HUES48 (cell line): Measurements from ENCODE around the gene DUS2.
A peak's percentile ranks its signal among the peaks of the same experiment; 100 is the strongest.
"Not testable (repeated sequence)": the region's sequence is repeated elsewhere in the genome, so short reads cannot be mapped to it uniquely, and the experiment has no call there.

Experiments used
- H3K27ac ChIP-seq: one replicate; pipeline ENCODE4 v1.7.0; 2013; ENCODE audit warnings: low read depth, low read length, inconsistent platforms
- H3K27me3 ChIP-seq: 2 replicates; pipeline ENCODE4 v1.6.1; 2013; ENCODE audit warnings: mild to moderate bottlenecking, low read length; ENCODE audit not compliant: control insufficient read depth, insufficient read depth
- H3K36me3 ChIP-seq: 2 replicates; pipeline ENCODE4 v1.6.1; 2013; ENCODE audit warnings: low read length; ENCODE audit not compliant: control insufficient read depth, insufficient read depth
- H3K4me1 ChIP-seq: 2 replicates; pipeline ENCODE4 v1.6.1; 2013; ENCODE audit warnings: mild to moderate bottlenecking, low read length; ENCODE audit not compliant: control insufficient read depth, insufficient read depth
- H3K4me3 ChIP-seq: 2 replicates; pipeline ENCODE4 v1.5.1; 2013; ENCODE audit warnings: mild to moderate bottlenecking, low read depth, low read length
- H3K9ac ChIP-seq: 2 replicates; pipeline ENCODE4 v1.6.1; 2013; ENCODE audit warnings: mild to moderate bottlenecking, low read depth, low read length, moderate library complexity
- H3K9me3 ChIP-seq: 2 replicates; pipeline ENCODE4 v1.6.1; 2013; ENCODE audit warnings: low read length; ENCODE audit not compliant: control insufficient read depth, insufficient read depth

Gene DUS2

DNA sequence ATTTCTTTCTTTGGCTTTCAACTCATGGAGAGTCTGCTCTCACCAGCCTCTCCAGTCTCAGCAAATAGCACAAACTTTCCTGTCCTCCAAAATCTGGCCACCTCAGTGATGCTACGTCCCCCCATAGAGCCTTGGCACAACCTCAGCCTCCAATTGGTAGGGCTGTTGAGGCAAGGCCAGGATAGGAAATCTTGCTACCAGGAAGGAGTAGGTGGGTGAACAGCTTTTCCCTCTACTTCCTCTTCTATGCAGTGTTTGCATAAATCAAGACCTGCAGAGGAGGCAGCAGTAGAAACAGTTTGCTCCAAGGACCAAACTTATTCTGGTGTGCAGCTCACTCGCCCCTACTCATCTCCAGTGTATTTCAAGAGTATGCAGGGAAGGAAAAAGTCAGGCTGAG is 23.1 kb upstream of the DUS2 start:
- no peaks in the 10 kb centered on the region for H3K36me3 ChIP-seq
- H3K27me3 ChIP-seq = no peaks in the 10 kb centered on the region
- no peaks in the 10 kb centered on the region for H3K4me1 ChIP-seq
- no peak overlapping the region for H3K4me3 ChIP-seq
- H3K9ac ChIP-seq = no peak overlapping the region
- no peak overlapping the region for H3K27ac ChIP-seq
- H3K9me3 ChIP-seq = no peaks in the 10 kb centered on the region

DNA sequence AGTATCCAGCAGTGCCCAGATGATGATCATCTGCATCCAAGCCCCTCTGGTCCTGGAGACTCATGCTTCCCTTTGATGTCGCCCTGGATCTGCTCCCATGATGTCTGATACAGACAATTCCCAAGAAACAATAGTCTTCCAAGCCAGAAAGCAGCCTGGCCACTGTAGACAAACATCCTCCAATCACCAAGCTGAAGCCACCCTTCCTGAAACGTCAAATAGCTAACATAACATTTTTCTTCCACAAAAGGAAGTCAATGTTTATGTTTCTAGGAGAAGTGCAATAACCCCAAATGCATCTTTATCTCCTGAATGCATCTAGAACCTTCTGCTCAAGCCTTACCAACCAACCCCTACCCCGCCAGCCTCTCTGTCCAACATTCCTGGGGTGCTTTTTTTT is 22.6 kb upstream of the DUS2 start:
- no peak overlapping the region for H3K9ac ChIP-seq
- H3K27ac ChIP-seq = no peak overlapping the region
- peaks cover under 1% of the 10 kb centered on the region; the same call in 1 of the 2 replicates for H3K4me1 ChIP-seq
- no peak overlapping the region for H3K4me3 ChIP-seq
- H3K9me3 ChIP-seq = no peaks in the 10 kb centered on the region
- H3K36me3 ChIP-seq = no peaks in the 10 kb centered on the region
- no peaks in the 10 kb centered on the region for H3K27me3 ChIP-seq

DNA sequence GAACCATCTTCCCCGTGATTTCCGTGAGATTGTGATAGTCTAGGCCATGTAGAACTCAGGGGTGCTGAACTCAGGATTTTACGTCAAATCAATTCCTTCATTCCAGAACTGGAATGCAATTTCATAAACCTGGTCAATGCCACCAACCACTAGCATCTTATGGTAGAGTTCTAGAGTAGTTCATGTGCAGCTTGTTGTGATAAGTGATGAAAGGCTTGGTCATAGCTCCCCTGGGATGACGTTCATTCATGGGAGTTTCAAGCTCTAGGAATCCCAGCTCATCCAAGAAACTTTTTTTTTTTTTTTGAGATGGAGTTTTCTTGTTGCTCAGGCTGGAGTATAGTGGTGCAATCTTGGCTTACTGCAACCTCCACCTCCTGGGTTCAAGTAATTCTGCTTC is 20.1 kb upstream of the DUS2 start:
- Histone ChIP-seq H3K9ac (no peak overlapping the region), H3K9me3 (no peaks in the 10 kb centered on the region), H3K4me3 (no peak overlapping the region), H3K27me3 (no peaks in the 10 kb centered on the region), H3K4me1 (peaks cover 6% of the 10 kb centered on the region; the same call in 1 of the 2 replicates), H3K36me3 (no peaks in the 10 kb centered on the region), H3K27ac (no peak overlapping the region)

DNA sequence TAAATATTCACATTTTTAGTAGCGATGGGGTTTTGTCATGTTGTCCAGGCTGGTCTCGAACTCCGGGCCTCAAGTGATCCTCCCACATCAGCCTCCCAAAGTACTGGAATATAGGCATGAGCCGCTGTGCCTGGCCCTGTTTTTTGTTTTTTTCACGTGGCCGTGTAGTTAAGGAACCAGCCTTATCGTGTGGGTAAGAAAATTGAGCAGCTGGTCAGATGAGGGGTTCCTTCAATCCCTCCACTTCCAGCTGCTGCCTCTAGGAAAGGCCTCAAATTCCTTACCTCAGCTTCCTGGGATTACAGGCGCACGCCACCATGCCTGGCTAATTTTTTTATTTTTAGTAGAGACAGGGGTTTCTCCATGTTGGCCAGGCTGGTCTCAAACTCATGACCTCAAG is 17.9 kb upstream of the DUS2 start:
- peaks cover 6% of the 10 kb centered on the region; the same call in 1 of the 2 replicates for H3K4me1 ChIP-seq
- H3K9ac ChIP-seq = no peak overlapping the region
- no peak overlapping the region for H3K4me3 ChIP-seq

DNA sequence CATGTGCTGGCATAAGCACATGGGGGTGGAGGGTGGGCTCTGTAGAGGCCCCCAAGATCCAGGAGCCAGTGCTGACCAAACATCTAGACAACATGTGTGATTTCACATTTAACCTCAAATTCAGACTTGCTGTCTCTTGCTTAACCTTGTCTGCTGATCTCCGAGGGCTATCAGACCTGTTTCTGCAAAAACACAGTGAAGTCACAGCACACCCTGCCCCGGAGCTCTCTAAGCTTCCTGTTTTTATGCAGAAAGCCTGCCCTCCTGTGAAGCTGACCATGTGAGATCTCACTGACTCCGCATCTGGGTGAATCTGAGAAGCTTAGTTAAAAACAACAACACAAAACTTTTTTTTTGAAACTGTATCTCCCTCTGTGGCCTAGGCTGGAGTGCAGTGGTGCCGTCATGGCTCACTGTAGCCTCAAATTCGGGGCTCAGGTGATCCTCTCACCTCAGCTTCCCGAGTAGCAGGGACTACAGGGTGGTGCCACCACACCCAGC is 17.2 kb upstream of the DUS2 start:
- H3K27me3 ChIP-seq = no peaks in the 10 kb centered on the region
- no peaks in the 10 kb centered on the region for H3K36me3 ChIP-seq
- no peaks in the 10 kb centered on the region for H3K9me3 ChIP-seq
- peaks cover 6% of the 10 kb centered on the region; the same call in 1 of the 2 replicates for H3K4me1 ChIP-seq
- H3K27ac ChIP-seq = peak overlapping the region; percentile 67
- no peak overlapping the region for H3K4me3 ChIP-seq
- no peak overlapping the region for H3K9ac ChIP-seq

More for the DNA sequence above, 17.9 kb upstream of the DUS2 start:
- Histone ChIP-seq H3K27ac (peak overlapping the region; percentile 67), H3K9me3 (no peaks in the 10 kb centered on the region), H3K27me3 (no peaks in the 10 kb centered on the region), H3K36me3 (no peaks in the 10 kb centered on the region)

DNA sequence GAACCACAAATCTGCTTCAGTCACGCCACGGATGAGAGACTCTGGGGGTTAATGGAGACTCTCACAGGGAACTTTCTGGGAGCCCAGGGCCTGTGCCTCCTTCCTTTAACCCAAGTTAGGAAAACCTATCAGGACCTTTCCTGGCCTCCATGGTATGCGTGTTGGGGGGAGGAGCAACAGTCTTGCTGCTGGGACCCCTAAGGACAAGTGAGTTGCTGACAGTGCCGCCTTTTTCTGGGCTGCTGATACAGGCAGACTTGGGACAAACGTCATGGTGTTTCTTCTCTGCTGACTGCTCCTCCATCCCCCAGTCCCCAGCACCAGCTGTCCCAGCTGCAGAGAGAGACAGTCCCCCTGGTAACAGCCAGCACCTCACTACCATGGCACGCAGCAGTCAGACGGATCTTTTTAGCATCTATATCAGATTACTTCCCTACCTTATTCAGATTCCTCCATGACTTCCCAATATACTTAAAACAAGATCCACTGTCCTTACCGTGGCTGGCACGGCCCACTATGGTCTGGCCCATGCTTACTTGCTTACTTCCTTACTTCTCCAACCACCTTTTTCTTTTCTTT is 13.8 kb upstream of the DUS2 start:
- Histone ChIP-seq H3K9ac (no peak overlapping the region), H3K4me3 (no peak overlapping the region), H3K9me3 (no peaks in the 10 kb centered on the region), H3K27me3 (no peaks in the 10 kb centered on the region), H3K36me3 (no peaks in the 10 kb centered on the region), H3K4me1 (peaks cover 6% of the 10 kb centered on the region; the same call in 1 of the 2 replicates), H3K27ac (no peak overlapping the region)

DNA sequence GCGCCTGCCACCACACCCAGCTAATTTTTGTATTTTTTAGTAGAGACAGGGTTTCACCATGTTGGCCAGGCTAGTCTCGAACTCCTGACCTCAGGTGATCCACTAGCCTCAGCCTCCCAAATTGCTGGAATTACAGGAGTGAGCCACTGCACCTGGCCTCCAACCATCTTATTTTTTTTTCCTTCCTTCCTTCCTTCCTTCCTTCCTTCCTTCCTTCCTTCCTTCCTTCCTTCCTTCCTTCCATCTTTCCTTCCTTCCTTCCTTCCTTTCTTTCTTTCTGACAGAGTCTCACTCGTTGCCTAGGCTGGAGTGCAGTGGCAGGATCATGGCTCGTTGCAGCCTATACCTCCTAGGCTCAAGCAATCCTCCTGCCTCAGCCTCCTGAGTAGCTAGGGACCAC is 13.2 kb upstream of the DUS2 start:
- H3K27me3 ChIP-seq, H3K4me3 ChIP-seq, H3K36me3 ChIP-seq, H3K9ac ChIP-seq, H3K4me1 ChIP-seq, H3K9me3 ChIP-seq, H3K27ac ChIP-seq: not testable (repeated sequence)

DNA sequence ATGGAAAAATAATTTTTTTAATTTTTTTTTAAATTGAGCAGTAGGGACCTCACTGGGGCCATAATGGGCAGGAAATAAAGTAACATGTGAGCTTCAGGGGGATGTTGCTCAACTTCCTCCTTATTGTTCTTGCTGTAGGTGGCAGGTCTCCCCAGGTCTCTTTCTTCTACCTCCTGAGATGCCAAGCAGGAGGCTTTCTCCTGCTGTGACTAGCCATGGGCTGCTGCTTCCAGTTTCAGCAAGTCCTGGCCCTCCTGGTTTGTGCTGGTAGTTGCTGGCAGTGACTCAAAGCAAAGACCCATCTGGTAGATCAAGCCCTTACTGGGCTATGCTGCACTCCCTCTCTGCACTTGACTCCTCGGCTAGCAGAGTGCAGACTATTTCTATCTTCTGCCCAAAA is 9.6 kb upstream of the DUS2 start:
- Histone ChIP-seq H3K27me3 (no peaks in the 10 kb centered on the region), H3K4me3 (no peak overlapping the region), H3K9me3 (no peaks in the 10 kb centered on the region), H3K27ac (no peak overlapping the region), H3K9ac (no peak overlapping the region), H3K4me1 (no peaks in the 10 kb centered on the region), H3K36me3 (no peaks in the 10 kb centered on the region)

DNA sequence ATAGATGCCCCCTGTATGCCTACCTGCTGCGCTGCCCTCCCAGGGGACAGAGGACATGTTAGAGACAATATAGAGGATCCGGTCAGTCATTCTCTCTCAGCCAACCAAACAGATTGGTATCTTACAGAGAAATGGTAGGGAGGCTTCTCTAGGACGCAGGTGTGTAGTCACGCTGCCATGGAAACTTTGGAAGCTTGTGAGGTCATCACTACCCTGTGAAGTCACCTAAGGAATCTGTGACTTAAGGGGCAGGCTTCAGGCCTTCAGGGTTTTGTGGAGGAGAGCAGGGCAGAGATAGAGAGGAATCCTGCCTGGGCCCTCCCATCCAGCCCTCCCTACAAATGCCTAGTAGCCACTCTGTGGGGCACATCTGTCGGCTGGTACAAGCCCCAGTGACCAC is 7.4 kb upstream of the DUS2 start, which contains the start of gene DPEP2NB:
Gene DPEP2NB (minus strand): TSS at position 231 of the 400 bp plus-strand sequence. CDS start 141 bp downstream, at position 90.
- H3K4me1 ChIP-seq = no peaks in the 10 kb centered on the region
- no peaks in the 10 kb centered on the region for H3K9me3 ChIP-seq
- H3K36me3 ChIP-seq = no peaks in the 10 kb centered on the region
- H3K27ac ChIP-seq = no peak within 1 kb of the TSS
- no peak within 1 kb of the TSS for H3K4me3 ChIP-seq
- no peak within 1 kb of the TSS for H3K9ac ChIP-seq
- no peaks in the 10 kb centered on the region for H3K27me3 ChIP-seq

DNA sequence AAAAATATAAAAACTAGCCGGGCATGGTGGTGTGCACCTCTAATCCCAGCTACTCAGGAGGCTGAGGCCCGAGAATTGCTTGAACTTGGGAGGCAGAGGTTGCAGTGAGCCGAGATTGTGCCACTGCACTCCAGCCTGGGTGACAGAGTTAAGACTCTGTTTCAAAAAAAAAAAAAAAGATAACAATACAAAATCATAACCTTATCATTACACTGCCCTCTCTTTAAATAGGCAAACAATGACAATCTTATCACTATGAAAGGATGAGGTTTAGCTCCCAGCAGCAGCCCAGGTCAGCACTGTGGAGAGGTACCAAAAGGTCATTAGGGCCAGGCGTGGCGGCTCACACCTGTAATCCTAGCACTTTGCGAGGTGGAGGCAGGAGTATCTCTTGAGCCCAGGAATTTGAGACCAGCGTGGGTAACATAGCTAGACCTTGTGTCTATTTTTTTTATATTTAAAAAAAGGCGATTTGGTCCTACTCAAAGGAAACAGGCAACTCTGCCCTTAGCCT is 3.9 kb upstream of the DUS2 start:
- Histone ChIP-seq H3K4me1 (peaks cover 7% of the 10 kb centered on the region), H3K9ac (no peak overlapping the region), H3K36me3 (peaks cover 14% of the 10 kb centered on the region), H3K27ac (no peak overlapping the region), H3K27me3 (no peaks in the 10 kb centered on the region), H3K9me3 (no peaks in the 10 kb centered on the region), H3K4me3 (no peak overlapping the region)

DNA sequence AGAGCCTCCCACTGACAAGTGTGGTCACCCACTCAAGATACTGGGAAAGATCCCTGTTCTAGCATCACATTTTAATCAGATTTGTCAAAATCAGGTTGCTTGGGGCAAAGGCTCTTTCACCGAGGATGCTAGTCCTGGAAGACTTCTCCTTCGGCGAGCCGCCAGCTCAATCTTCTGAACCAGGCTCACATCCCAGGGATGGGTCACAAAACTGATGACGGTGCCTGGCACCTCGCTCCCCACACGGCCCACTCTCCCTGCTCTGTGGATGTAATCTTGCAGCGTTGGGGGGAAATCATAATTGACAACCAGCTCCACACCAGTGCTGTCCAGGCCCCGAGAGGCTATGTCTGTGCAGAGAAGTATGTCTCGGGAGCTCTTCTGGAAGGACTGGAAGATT is 1.6 kb upstream of the DUS2 start:
- no peaks in the 10 kb centered on the region for H3K27me3 ChIP-seq
- peaks cover 25% of the 10 kb centered on the region for H3K36me3 ChIP-seq
- no peak overlapping the region for H3K9ac ChIP-seq
- no peak overlapping the region for H3K27ac ChIP-seq
- H3K9me3 ChIP-seq = no peaks in the 10 kb centered on the region
- H3K4me1 ChIP-seq = peaks cover 7% of the 10 kb centered on the region
- H3K4me3 ChIP-seq = peak overlapping the region; percentile 96; the same call in 1 of the 2 replicates
